Vagina (tissue), 2 donors: ENCODE measurements around the gene MYO1H.
"Not testable (repeated sequence)": the region's sequence is repeated elsewhere in the genome, so short reads cannot be mapped to it uniquely, and the experiment has no call there.

Experiments
- POLR2A ChIP-seq, 2 donors: fragments of 450-650 bp; IDR thresholded peaks; one replicate each; pipeline ENCODE4 v1.6.1; 2017; ENCODE audit warnings: antibody characterized with exemption in 2 of 2, mild to moderate bottlenecking in 2 of 2, moderate library complexity in 2 of 2
- POLR2AphosphoS5 ChIP-seq, 2 donors: sonication (generic); formaldehyde crosslinking; IDR thresholded peaks; one replicate each; pipeline ENCODE4 v1.9.0; 2017; ENCODE audit warnings: antibody characterized with exemption in 2 of 2, mild to moderate bottlenecking in 2 of 2, low read depth in 1 of 2; ENCODE audit not compliant: insufficient read depth in 1 of 2
- TF ChIP-seq, protein P1 (sequence below), 3 experiments: fragments of 450-650 bp in 2 of 3; fragments of 200-600 bp in 1 of 3; sonication (generic) in 1 of 3; IDR thresholded peaks; one replicate each; pipeline ENCODE4 v1.5.1; 2017 to 2019; ENCODE audit warnings: antibody characterized with exemption in 3 of 3, mild to moderate bottlenecking in 2 of 3, moderate library complexity in 2 of 3

GRCh38 chr12:109473526-109474270, 126.0 kb downstream of the MYO1H start:
- TF ChIP-seq POLR2AphosphoS5 (IDR thresholded peaks at IDR 0.05; ENCODE audit: insufficient read depth in 1 of 2, low read depth in 1 of 2); POLR2A (IDR thresholded peaks at IDR 0.05): not testable (repeated sequence)
- TF ChIP-seq, protein P1, sequence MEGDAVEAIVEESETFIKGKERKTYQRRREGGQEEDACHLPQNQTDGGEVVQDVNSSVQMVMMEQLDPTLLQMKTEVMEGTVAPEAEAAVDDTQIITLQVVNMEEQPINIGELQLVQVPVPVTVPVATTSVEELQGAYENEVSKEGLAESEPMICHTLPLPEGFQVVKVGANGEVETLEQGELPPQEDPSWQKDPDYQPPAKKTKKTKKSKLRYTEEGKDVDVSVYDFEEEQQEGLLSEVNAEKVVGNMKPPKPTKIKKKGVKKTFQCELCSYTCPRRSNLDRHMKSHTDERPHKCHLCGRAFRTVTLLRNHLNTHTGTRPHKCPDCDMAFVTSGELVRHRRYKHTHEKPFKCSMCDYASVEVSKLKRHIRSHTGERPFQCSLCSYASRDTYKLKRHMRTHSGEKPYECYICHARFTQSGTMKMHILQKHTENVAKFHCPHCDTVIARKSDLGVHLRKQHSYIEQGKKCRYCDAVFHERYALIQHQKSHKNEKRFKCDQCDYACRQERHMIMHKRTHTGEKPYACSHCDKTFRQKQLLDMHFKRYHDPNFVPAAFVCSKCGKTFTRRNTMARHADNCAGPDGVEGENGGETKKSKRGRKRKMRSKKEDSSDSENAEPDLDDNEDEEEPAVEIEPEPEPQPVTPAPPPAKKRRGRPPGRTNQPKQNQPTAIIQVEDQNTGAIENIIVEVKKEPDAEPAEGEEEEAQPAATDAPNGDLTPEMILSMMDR (IDR thresholded peaks at IDR 0.05) = not testable (repeated sequence)
